ENCODE measurements around the gene CLPTM1L.
"Not testable (repeated sequence)": the region's sequence is repeated elsewhere in the genome, so short reads cannot be mapped to it uniquely, and the experiment has no call there.

CLPTM1L gene

GRCh38 chr5:1330847-1331831, 13.8 kb downstream of the CLPTM1L start:
- TF ChIP-seq ZFX (IDR thresholded peaks at IDR 0.05): no peak
- TF ChIP-seq, protein P1, sequence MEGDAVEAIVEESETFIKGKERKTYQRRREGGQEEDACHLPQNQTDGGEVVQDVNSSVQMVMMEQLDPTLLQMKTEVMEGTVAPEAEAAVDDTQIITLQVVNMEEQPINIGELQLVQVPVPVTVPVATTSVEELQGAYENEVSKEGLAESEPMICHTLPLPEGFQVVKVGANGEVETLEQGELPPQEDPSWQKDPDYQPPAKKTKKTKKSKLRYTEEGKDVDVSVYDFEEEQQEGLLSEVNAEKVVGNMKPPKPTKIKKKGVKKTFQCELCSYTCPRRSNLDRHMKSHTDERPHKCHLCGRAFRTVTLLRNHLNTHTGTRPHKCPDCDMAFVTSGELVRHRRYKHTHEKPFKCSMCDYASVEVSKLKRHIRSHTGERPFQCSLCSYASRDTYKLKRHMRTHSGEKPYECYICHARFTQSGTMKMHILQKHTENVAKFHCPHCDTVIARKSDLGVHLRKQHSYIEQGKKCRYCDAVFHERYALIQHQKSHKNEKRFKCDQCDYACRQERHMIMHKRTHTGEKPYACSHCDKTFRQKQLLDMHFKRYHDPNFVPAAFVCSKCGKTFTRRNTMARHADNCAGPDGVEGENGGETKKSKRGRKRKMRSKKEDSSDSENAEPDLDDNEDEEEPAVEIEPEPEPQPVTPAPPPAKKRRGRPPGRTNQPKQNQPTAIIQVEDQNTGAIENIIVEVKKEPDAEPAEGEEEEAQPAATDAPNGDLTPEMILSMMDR (conservative IDR thresholded peaks at IDR 0.05): no peak

GRCh38 chr5:1330146-1330846, 14.6 kb downstream of the CLPTM1L start:
- TF ChIP-seq, protein P1 (conservative IDR thresholded peaks at IDR 0.05): no peak
- TF ChIP-seq ZFX (IDR thresholded peaks at IDR 0.05): no peak
- no peak overlapping the region for H3K27ac ChIP-seq

More at GRCh38 chr5:1330847-1331831, 13.8 kb downstream of the CLPTM1L start:
- no peak overlapping the region for H3K27ac ChIP-seq

GRCh38 chr5:1329111-1329579, 15.8 kb downstream of the CLPTM1L start:
- TF ChIP-seq, protein P1 (conservative IDR thresholded peaks at IDR 0.05): no peak
- no peak overlapping the region for H3K27ac ChIP-seq

DNA sequence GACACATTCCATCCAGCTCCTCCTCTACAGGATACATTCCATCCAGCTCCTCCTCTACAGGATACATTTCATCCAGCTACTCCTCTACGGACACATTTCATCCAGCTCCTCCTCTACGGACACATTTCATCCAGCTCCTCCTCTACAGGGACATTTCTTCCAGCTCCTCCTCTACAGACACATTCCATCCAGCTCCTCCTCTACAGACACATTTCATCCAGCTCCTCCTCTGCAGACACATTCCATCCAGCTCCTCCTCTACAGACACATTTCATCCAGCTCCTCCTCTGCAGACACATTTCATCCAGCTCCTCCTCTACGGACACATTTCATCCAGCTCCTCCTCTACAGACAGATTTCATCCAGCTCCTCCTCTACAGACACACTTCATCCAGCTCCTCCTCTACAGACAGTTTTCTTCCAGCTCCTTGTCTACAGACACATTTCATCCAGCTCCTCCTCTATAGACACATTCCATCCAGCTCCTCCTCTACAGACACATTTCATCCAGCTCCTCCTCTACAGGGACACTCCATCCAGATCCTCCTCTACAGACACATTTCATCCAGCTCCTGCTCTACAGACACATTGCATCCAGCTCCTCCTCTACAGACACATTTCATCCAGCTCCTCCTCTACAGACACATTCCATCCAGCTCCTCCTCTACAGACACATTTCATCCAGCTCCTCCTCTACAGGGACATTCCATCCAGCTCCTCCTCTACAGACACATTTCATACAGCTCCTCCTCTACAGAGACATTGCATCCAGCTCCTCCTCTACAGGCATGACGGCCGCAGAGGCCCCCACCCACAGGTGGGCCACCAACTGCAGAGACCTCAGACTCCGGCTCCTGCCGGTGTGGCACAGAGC, 16.4 kb downstream of the CLPTM1L start:
- not testable (repeated sequence) for H3K27ac ChIP-seq

DNA sequence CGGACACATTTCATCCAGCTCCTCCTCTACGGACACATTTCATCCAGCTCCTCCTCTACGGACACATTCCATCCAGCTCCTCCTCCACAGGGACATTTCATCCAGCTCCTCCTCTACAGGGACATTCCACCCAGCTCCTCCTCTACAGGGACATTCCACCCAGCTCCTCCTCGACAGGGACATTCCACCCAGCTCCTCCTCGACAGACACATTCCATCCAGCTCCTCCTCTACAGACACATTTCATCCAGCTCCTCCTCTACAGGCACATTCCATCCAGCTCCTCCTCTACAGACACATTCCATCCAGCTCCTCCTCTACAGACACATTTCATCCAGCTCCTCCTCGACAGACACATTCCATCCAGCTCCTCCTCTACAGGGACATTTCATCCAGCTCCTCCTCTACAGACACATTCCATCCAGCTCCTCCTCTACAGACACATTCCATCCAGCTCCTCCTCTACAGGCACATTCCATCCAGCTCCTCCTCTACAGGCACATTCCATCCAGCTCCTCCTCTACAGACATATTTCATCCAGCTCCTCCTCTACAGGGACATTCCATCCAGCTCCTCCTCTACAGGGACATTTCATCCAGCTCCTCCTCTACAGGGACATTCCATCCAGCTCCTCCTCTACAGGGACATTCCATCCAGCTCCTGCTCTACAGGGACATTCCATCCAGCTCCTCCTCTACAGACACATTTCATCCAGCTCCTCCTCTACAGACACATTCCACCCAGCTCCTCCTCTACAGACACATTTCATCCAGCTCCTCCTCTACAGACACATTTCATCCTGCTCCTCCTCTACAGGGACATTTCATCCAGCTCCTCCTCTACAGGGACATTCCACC, 17.8 kb downstream of the CLPTM1L start:
- not testable (repeated sequence) for H3K27ac ChIP-seq

DNA sequence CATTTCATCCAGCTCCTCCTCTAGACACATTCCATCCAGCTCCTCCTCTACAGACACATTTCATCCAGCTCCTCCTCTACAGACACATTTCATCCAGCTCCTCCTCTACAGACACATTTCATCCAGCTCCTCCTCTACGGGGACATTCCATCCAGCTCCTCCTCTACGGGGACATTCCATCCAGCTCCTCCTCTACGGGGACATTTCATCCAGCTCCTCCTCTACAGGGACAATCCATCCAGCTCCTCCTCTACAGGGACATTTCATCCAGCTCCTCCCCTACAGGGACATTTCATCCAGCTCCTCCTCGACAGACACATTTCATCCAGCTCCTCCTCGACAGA, 18.4 kb downstream of the CLPTM1L start:
- not testable (repeated sequence) for H3K27ac ChIP-seq

- H3K27ac ChIP-seq: no peak overlapping the region; the same call in 1 of the 2 replicates
- TF ChIP-seq, protein P1 (conservative IDR thresholded peaks at IDR 0.05): no peak
- no peak for TF ChIP-seq ZFX (IDR thresholded peaks at IDR 0.05)
Observed at GRCh38 chr5:1325870-1326531, 18.9 kb downstream of the CLPTM1L start.

All from C4-2B (cell line).